ENCODE data around the gene SPDYA.
A peak's percentile ranks its signal among the peaks of the same experiment; 100 is the strongest.

Gene SPDYA

DNA sequence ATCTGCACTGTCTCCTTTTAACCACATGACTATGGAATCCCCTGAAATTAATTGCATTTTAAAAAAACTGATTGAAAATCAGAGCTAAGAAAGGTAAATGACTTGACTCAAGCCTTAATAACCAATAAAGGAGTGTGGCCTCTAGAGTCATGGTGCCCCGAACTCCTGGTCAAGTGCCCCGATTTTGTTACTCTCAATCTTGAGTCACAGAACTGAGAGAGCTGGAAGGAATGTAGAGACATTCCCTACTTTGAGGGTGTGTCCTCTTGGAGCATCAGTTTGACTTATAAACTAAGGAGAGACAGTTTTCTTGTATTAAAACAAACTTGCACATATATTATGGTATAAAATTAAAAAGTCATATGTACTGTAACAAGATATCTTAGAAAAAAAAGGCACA, 86.3 kb downstream of the SPDYA start:
- H3K4me3 ChIP-seq (ENCODE audit: low read depth, low read length), result no peak overlapping the region
- DNase-seq (ENCODE audit: low read depth, low spot score), result peak; percentile 16
- TF ChIP-seq, protein P1, sequence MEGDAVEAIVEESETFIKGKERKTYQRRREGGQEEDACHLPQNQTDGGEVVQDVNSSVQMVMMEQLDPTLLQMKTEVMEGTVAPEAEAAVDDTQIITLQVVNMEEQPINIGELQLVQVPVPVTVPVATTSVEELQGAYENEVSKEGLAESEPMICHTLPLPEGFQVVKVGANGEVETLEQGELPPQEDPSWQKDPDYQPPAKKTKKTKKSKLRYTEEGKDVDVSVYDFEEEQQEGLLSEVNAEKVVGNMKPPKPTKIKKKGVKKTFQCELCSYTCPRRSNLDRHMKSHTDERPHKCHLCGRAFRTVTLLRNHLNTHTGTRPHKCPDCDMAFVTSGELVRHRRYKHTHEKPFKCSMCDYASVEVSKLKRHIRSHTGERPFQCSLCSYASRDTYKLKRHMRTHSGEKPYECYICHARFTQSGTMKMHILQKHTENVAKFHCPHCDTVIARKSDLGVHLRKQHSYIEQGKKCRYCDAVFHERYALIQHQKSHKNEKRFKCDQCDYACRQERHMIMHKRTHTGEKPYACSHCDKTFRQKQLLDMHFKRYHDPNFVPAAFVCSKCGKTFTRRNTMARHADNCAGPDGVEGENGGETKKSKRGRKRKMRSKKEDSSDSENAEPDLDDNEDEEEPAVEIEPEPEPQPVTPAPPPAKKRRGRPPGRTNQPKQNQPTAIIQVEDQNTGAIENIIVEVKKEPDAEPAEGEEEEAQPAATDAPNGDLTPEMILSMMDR (IDR thresholded peaks at IDR 0.05; ENCODE audit: low read depth, low read length), result no peak
- in situ Hi-C loops (cut with HindIII; ENCODE audit: low sequenced_read_pairs), result no loop called here

DNA sequence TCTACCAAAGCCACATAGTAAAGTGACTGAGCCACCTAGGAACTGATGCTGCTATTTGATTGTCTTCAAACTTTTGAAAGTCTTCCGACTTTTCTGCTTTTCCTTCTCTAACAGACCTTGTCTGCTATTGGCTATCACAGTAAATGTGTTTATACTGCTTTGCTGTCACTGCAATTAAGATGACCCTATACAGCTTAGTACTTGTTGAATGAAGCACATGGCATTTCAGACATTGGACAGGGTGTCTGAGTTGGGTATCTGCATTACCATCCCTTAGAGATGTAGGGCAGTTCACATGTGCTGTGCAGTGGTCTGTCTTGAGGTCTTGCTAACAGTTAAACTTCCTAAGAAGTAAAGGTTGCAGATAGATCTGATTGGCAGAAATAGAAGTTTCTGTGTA, 87.4 kb downstream of the SPDYA start:
- no peak overlapping the region for H3K4me3 ChIP-seq (ENCODE audit: low read depth, low read length)
- in situ Hi-C loops (cut with HindIII; ENCODE audit: low sequenced_read_pairs), result no loop called here
- TF ChIP-seq, protein P1 (IDR thresholded peaks at IDR 0.05; ENCODE audit: low read depth, low read length), result no peak
- no peak for DNase-seq (ENCODE audit: low read depth, low spot score)

Data from astrocyte of the spinal cord (primary cell).